ENCODE data around the gene TTC23L.
"Not testable (repeated sequence)": the region's sequence is repeated elsewhere in the genome, so short reads cannot be mapped to it uniquely, and the experiment has no call there.

The TTC23L gene, protein sequence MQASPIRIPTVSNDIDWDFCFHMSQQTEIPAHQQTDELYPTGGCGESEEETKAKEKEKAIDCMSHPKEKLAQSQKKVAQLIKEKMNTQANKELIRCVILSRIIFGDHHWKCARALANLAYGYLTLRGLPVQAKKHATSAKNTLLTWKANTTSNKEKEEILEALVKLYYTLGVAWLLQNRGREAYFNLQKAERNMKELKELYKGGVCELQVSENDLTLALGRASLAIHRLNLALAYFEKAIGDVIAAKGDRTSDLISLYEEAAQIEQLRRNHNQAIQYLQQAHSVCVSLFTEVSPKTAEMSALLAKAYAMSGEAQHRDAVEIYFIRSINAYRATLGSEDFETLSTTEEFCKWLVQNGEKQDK

DNA sequence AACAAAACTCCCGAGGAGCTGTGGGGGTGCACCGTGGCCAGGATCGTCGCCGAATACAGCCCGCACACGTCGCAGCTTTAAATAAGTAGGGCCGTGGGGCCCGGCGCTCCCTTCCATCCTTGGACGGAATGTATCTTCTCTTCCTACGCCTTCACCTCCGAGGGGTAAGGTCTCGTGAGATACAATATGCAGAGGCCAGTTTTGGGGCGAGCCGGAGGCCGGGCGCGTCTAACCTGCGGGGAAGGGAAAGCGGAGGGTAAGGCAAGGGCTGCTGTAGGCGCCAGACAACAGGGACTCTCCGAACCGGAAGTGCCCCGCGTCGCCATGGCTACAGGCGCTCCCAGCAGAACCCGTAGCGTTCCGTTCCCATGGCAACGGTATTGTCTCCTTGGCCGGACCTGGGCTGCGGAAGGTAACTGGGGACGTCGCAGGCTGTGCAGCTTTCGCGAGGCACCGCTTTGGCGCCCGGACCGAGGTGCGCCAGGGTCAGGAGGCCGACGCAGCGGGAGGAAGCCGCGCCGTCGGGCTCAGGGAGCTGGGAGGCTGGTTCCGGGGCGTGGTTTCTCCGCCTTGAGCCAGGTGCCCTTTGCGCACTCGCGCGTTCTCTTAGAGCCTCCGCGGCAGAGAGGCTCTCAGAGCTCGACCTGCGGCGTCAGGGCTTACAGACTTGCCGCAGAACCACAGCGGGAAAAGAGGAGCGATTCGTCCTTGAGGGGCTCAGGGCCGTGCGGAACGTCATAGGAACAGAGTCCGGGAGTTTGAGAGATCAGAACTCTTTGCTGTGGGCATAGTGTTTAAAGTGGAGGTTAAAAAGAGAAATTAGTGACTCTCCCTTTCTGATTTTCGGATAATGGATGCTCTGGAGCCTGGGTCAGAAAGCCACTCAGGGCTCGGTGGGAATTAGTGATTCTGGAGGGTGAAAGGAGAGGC, at the start of gene TTC23L:
TTC23L (plus strand) TSS at position 380 of the 930 bp plus-strand sequence. CDS start 1,508 bp downstream, outside the sequence.
- peak; percentile 76 for DNase-seq

DNA sequence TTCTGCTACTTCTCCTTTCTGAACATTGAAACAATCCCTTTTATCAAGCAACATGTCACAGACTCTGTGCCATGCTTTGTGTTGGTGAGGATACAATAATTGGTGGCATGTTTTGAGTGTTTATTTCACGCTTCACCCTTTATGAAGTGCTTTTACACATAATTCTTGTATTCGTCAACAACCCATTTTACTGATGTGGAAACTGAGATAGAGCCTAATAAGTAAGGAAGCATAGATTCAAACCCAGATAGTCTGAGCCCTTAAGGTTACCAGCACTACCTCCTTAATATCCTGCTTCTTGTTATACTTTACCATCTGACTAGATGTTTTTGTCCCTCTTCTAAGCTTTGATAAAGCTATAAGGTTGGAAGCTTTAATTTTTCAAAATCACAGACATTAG, 49.3 kb upstream of the TTC23L start:
- no peak for DNase-seq

DNA sequence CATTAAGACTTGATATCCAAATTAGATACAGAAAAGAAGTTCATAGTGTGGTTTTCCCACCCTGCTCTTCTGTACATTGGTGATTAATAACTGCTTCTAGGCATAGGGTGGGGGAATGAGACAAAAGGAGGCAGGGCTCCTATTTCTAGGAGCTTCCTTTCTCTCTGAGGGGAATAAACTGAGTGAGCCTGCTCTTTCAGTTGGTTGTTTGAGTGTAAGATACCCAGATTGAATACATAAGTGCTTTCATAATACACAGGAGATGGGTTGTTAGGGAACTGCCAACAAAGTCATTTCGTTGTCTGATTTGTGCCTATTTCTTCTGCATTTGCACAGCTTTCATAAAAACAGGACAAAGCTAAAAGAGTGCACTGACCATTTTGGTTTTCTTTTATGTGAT, 48.9 kb upstream of the TTC23L start:
- DNase-seq: no peak

DNA sequence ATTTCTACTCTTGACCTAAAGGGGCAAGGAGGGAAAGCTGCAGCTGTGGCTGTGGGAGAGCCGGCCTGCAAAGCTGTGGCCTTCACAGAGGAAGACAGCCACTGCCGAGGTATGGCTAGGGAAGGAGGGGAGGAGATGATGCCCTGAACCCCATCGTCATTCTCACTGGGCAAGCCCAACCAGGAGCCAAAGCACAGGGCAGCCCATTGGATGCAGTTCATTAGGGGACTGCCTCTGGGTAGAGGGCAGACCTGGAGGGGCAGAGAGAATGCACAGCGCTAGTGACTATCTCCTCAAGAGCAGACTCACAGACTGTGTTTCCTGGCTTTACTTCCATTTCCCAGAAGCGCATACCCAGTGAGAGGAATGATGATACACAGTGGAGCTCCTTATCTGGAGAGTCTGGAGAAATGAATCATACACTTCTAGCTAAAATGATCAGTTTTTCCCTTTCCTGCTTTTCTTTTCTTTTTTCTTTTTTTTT, 47.2 kb upstream of the TTC23L start:
- DNase-seq: no peak

DNA sequence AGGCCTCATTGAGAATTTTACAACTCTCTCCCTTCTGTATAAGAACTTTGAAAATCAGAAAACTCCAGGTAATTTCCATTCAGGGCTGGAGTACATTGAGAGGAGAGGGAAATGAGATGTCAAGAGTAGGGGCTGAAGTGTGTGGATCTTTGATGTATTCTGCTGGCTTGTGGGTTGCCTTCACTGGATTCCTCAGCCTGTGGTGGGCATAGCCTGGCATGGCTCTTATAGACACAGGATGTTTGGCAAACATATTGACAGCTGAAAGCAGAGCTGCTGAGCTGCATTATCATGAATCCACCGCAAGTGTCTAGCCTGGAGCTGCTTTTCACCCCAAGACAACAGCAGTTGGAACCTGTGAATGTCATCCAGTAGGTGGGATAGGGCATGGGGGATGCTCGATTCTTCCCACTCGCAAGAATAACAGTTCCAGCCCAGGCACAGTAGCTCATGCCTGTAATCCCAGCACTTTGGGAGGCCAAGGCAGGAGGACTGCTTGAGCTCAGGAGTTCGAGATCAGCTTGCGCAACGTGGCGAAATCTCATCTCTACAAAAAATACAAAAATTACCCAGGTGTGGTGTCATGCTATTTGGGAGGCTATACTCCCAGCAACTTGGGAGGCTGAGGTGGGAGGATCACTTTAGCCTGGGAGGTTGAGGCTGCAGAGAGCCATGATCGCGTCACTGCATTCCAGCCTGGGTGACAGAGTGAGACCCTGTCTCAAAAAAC, 36.0 kb upstream of the TTC23L start:
- no peak for DNase-seq

DNA sequence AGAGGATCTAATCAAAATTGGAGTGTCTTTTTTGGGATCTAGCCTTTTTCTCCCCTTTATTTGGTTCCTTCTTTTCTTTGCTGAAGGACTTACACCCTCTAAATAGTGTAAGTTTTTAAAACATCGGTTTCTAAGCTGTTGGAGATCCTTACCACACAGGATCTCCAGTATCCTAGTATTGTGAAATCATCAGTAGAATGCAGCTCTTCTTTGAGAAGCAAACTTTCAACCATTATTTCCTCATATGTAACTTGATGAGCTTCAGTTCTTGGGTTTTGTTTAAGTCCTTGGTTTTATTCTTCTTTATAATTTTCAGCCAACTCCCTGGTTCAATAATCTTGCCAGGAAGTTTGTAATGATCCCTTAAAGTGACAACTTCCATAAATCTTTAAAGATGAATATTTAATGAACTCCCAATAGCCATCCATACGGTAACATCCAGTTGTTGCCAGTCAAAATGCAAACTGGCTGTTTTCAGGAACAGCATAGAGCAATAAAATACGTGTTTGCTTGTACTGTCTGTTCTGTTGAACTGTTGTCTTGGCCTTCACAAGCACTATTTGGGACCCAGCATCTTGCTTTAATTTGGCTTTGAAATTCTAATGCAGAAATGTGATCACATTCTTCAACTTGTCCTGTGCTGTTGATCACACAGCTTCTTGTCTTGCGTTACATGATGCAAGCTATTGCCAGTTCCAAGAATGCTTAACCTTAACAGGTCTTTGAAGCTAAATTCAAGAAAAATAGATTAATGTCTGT, 34.8 kb upstream of the TTC23L start:
- DNase-seq: no peak

DNA sequence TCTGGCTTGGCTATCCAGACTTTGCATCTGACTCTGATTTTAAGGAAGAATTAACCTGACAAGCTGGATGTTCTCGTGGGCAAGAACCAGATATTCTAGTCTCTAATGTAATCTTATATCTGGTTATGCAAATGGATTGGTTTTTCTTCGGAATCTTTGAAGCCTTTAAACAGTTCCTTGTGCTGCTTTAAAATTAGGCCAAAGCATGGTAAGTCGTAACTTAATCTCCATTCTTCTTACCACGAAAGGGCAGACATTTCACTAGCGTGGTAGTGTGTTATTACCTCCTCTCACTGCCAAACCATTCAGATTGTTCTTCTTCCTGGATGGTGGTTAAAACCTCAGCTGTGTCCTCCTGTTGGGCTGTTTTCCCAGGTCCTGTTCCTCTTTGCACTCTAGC, 34.1 kb upstream of the TTC23L start:
- DNase-seq: no peak

DNA sequence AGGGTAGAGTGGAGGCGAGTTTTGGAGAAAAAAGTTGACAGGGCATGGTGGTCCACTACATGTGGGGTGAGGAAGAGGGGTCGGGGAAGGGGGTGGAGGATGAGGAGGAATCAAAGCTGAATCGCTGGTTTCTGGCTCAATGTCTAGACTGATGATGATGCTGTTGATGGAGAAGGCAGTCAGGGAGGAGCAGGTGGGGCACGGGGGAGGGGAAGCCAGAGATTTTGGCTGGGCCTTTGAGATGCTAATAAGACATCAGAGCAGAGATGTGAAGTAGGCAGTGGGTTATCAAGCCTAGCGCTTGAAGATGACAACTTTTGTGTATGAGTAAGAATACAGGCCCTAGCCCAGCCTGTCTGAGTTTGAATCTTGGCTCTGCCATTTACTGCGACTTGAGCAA, 32.4 kb upstream of the TTC23L start:
- DNase-seq: no peak

DNA sequence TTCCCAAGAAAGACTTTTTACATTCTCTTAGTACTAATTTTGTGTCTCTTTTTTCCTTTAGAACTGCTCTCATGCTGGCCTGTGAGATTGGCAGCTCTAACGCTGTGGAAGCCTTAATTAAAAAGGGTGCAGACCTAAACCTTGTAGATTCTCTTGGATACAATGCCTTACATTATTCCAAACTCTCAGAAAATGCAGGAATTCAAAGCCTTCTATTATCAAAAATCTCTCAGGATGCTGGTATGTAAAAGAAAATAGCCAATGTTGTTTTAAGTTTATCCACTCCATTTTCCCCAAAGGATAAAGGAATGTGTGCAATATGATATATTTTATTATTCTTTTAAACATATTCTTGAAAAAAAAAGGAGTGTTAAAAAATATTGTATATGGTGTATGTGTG, 27.3 kb upstream of the TTC23L start:
- no peak for DNase-seq

DNA sequence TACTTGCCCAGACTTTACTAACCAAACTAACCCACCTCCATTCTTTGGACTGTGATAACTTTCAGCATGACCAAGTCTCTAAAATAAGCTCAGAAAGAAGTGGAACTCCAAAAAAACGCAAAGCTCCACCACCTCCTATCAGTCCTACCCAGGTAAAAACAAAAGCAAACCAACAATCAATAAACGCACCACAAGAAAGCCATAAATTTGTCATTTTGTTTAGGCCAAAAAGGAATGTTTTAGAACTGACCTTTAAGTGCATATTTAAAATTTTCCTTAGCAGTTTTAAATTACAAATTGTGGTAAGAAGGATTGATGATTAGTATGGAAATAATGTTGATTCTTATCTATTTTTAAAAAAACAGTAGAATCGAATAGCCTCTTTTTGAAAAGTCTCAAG, 25.5 kb upstream of the TTC23L start:
- DNase-seq: no peak

DNA sequence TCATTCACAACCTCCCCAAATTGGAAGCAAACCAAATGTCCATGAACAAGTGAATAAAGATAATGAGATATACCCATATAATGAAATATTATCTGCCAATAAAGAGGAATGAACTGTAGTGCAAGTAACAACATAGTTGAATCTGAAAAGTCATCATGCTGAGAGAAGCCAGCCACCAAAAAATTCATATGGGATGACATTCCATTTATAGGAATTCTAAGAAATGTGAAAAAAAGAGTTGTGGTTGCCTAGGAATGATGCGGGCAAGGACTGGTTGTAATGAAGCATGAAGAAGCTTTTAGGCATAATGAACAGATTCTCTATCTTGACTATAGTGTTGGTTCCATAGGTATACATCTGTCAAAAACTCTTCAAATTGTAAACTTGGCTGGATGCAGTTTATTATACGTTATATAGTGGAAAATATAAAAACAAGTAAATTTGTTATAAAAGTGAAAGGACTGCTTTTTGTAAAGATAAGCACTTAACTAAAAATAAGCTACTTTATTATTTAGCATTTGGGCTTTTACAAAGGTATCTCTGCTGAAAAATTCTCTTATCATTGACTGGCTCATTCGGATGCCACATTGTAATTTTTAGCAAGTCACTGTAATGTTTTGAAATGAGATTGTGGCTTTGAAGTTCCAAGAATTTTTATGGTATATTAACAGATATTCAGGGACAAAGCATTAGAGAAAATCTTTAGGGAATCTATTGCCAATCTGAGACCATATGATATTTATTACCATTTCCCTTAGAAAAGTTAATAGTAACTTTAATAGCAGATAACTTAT, 21.2 kb upstream of the TTC23L start:
- peak; percentile 46 for DNase-seq

DNA sequence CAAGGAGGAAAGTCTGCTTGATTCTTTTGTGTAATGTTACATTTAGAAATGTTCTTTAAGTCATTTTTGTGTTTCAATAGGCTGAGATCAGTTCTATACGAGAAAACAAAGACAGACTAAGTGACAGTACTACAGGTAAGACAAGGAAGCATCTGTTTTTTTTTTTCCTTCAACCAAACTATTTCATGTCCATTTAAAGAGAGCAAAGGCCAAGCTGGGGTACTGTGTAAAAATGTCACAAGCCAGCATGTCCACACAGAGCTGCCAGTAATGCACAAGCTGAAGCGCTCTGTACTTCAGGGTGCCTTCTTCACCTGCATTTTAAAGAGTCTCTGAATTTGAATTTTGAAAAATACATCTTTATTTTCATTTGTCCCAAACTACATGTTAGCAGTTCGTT, 20.2 kb upstream of the TTC23L start:
- DNase-seq: no peak

DNA sequence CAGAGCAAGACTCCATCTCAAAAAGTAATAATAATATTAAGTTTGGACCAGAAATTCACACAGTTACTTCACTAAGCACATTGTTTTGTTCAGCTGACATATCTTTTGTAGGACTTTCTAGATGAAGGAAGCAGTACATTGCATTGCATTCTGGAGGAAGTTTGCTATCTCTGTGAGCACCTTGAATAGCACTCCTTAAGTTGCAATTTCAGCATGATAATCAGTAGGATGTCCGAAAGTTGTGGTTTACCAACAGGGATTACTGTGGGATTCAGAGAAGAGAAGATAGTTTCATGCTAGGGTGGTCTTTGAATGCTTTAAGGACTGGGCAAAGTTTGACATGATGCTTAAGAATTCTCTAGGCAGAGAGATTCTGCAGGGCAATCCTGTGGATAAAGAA, 18.4 kb upstream of the TTC23L start:
- peak; percentile 72 for DNase-seq

DNA sequence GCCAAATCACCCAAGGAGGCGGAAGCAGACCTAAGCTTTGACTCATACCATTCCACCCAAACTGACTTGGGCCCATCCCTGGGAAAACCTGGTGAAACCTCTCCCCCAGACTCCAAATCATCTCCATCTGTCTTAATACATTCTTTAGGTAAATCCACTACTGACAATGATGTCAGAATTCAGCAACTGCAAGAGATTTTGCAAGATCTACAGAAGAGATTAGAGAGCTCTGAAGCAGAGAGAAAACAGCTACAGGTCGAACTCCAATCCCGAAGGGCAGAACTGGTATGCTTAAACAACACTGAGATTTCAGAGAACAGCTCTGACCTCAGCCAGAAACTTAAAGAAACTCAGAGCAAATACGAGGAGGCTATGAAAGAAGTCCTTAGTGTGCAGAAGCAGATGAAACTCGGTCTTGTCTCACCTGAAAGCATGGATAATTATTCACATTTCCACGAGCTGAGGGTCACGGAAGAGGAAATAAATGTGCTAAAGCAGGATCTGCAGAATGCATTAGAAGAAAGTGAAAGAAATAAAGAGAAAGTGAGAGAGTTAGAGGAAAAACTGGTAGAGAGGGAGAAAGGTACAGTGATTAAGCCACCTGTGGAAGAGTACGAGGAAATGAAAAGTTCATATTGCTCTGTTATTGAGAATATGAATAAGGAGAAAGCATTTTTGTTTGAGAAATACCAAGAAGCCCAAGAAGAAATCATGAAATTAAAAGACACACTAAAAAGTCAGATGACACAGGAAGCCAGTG, 15.8 kb upstream of the TTC23L start:
- DNase-seq: no peak

DNA sequence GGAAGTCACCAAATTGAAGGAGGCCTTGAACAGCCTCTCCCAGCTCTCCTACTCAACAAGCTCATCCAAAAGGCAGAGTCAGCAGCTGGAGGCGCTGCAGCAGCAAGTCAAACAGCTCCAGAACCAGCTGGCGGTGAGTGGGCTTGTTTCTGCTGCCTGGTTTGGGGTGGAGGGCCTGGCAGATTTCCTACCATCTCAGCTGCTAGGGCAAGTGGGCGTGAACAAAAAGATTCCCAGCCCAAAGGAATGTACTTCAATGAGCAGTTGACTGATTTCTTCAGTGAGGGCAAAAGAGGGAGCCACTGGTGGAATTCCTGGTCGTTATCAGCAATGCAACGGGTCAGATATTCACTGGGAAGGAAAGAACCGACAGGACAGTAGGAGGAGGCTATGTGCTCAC, 12.6 kb upstream of the TTC23L start:
- no peak for DNase-seq

DNA sequence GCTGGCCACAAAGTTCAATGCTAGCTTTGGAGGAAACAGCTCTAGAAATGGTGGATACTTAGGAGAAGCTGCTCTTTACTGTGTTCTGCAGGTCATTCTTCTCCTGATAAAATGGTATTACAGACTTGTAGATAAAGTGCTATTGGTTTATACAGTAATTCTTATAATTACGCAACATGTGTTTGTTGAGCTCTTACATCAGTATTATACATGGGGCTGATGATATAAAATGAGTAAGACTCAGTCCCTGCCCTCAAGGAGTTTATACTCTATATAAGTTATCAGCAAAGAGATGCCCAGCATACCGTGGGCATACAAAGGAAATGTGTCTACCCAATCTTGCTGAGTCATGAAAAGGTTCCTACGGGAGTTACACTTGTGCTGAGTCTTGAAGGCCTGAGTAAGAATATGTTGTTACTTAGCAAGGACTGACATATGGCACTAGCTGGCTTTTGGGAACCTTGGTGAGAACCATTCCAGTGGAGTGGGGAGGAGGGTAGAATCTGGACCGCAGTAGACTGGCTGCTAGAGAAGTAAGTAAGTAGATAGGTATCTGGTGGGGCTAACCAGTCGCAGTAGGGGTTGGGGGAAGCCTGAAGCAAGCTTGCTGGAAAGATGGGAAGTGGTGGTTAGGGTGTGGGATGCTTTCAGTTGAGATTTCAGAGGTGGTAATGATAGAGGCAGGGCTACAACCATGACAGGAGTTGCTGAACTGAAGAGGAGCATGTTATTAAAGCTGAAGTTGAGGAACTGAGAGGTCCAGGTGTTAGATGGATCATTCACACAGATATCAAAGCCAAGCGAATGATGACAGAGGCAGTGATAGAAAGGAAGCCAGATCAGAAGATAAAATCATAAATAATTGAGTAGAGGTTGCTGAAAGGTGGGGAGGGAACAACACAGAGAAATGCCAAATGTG, 11.1 kb upstream of the TTC23L start:
- DNase-seq: no peak

DNA sequence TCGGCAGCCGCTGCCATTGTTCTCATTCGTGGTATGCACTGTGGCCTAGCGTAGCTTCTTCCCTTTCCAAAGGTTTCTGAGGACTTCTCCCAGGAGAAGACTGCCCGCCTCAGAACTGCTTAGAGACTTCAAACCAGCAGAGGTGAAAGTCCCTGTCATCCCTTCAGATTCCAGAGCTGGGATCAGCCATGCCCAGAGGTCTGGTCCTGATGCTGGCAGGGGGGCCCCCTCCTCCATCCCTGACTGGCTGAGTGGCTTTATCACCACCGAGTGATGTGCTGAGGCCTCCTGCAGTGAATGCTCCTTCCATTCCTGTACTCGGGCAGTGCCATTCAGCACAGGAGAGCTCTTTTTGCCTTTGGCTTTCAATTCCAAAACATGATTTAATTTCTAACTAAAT, 8.1 kb upstream of the TTC23L start:
- not testable (repeated sequence) for DNase-seq

DNA sequence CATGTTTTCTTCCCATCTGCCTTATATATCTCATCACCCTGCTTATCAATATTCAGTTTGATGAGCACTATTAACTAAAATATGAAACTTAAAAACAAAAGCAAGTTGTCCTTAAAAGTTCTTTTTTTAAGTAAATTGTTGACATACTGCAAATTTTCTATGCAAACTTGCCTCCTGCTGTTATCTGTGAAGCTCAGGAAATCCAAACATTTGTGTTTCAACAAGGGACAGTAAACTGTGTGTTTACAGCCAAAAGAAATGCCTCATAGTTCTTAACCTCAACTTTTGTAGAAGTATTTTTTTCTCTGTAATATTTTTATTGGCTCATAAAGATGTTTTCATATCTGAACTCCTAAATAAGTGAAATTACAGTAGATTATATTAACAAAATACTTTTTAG, 7.7 kb upstream of the TTC23L start:
- no peak for DNase-seq

DNA sequence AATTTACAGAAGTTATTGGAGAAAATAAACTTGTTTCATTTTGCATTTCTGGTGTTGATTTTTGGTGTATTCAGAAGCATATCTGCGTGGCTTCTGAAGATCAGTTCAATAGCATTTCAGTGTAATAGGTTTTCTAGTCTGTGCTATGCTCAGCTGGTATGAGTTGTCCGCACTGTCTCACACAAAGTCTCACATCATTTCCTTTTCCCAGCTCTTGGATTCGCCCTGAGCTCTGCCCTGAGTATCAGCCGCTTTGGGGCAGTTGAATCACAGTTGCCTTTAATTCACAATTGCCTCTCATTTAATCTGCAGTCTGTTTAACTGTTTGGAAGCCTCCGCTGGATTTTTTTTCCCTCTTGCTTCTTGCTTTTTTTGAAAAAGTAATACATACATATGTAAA, 6.4 kb upstream of the TTC23L start:
- DNase-seq: no peak

DNA sequence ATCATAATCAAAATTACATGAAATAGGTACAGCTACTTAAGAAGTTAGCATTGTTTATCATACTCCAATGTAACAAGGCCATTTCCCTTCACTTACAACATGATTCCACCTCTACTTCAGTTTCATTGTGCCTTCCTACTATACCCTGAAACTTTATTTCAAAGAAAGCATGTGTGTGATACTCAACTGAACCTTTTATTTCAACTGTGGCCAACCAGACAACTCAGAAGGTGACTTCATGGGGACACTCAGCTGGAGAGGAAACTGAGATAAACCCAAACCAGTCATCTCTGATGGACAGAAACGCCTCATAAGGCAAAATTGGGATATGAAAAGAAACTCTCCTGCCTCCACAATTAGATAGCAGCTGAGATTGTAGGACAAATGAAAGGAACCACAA, 5.9 kb upstream of the TTC23L start:
- no peak for DNase-seq
